IMR-90 (cell line): ENCODE measurements around the gene CEP83. TPM values are rescaled to one million over a fixed set of nuclear protein-coding genes. Genes with fewer than 3 reads are reported as not detected.

Experiments used
- ATAC-seq: fragments of 200-7000 bp; cut with Tn5 transposase; 2 replicates; pipeline ENCODE4 v1.9.1; 2020; ENCODE audit warnings: low read depth, mild to moderate bottlenecking, moderate library complexity
- BruUV-seq: library from RNA; stranded (reverse); fragments of 400-500 nt; replicated peaks from 2 replicates; lab custom pipeline; 2021; lab: Mats Ljungman, UMichigan
- CTCF ChIA-PET: fragments of 300-600 bp; formaldehyde crosslinking; extraction: SDS; loops from one replicate; lab custom pipeline; 2021; ENCODE audit warnings: antibody characterized with exemption; lab: Yijun Ruan, JAX
- POLR2A ChIA-PET: fragments of 300-600 bp; sonication (Branson Sonifier 250); formaldehyde crosslinking; loops from one replicate; lab custom pipeline; 2022; ENCODE audit warnings: antibody characterized with exemption; ENCODE audit not compliant: unreplicated experiment; lab: Charles Lee
- DNase-seq: peaks from one replicate; pipeline ENCODE4 v3.0.0; 2013
- H2AFZ ChIP-seq: replicated peaks from 2 replicates; pipeline ENCODE3; 2013; ENCODE audit warnings: low read length, mild to moderate bottlenecking; ENCODE audit not compliant: poor library complexity
- H2AK5ac ChIP-seq: 2 replicates; pipeline ENCODE4 v1.6.1; 2013; ENCODE audit warnings: low read depth, low read length, inconsistent platforms
- H2AK9ac ChIP-seq: replicated peaks from 2 replicates; pipeline ENCODE3; 2013; ENCODE audit warnings: mild to moderate bottlenecking, low read depth, low read length, moderate library complexity; ENCODE audit not compliant: poor library complexity
- H2BK120ac ChIP-seq: 2 replicates; pipeline ENCODE4 v1.6.1; 2013; ENCODE audit warnings: low read depth, low read length, inconsistent platforms
- H2BK15ac ChIP-seq: 3 replicates; pipeline ENCODE4 v1.6.1; 2013; ENCODE audit warnings: low read depth, low read length, inconsistent platforms
- H2BK20ac ChIP-seq: 2 replicates; pipeline ENCODE4 v1.6.1; 2013; ENCODE audit warnings: low read depth, mild to moderate bottlenecking, inconsistent platforms, low read length, moderate library complexity
- H2BK5ac ChIP-seq: 2 replicates; pipeline ENCODE4 v1.6.1; 2013; ENCODE audit warnings: mild to moderate bottlenecking, low read depth, low read length, inconsistent platforms; ENCODE audit not compliant: poor library complexity, severe bottlenecking
- H3K14ac ChIP-seq: replicated peaks from 2 replicates; pipeline ENCODE4 v1.6.1; 2013; ENCODE audit warnings: low read depth, low read length, inconsistent platforms
- H3K18ac ChIP-seq: 2 replicates; pipeline ENCODE4 v1.6.1; 2013; ENCODE audit warnings: low read depth, low read length, control low read depth
- H3K23ac ChIP-seq: 2 replicates; pipeline ENCODE4 v1.6.1; 2013; ENCODE audit warnings: low read depth, low read length, inconsistent platforms
- H3K27ac ChIP-seq: 2 replicates; pipeline ENCODE4 v1.5.1; 2013; ENCODE audit warnings: mild to moderate bottlenecking, control low read depth, low read length; ENCODE audit not compliant: insufficient read depth
- H3K27me3 ChIP-seq: 2 replicates; pipeline ENCODE4 v1.6.1; 2013; ENCODE audit warnings: low read length; ENCODE audit not compliant: control insufficient read depth, insufficient read depth
- H3K36me3 ChIP-seq: 2 replicates; pipeline ENCODE4 v1.6.1; 2013; ENCODE audit warnings: low read length, mixed read lengths; ENCODE audit not compliant: control insufficient read depth, insufficient read depth
- H3K4ac ChIP-seq: 2 replicates; pipeline ENCODE4 v1.6.1; 2013; ENCODE audit warnings: low read depth, low read length, inconsistent platforms
- H3K4me1 ChIP-seq: 2 replicates; pipeline ENCODE4 v1.6.1; 2013; ENCODE audit warnings: low read length, mixed read lengths; ENCODE audit not compliant: control insufficient read depth, insufficient read depth
- H3K4me2 ChIP-seq: 2 replicates; pipeline ENCODE4 v1.6.1; 2013; ENCODE audit warnings: low read depth, mild to moderate bottlenecking, control low read depth, low read length, moderate library complexity
- H3K4me3 ChIP-seq: 2 replicates; pipeline ENCODE4 v1.5.1; 2013; ENCODE audit warnings: low read depth, mild to moderate bottlenecking, control low read depth, low read length, moderate library complexity; ENCODE audit not compliant: insufficient read depth
- H3K56ac ChIP-seq: 2 replicates; pipeline ENCODE4 v1.6.1; 2013; ENCODE audit warnings: low read length, inconsistent platforms; ENCODE audit not compliant: insufficient read depth; ENCODE audit errors: extremely low read depth
- H3K79me1 ChIP-seq, 2 experiments: 2 replicates each; pipeline ENCODE4 v1.6.1; 2013; ENCODE audit warnings: low read length in 2 of 2, inconsistent platforms in 1 of 2, low read depth in 1 of 2
- H3K9ac ChIP-seq: 2 replicates; pipeline ENCODE4 v1.6.1; 2013; ENCODE audit warnings: low read depth, low read length, control low read depth
- H3K9me1 ChIP-seq: 2 replicates; pipeline ENCODE4 v1.6.1; 2013; ENCODE audit warnings: low read length, inconsistent platforms; ENCODE audit not compliant: insufficient read depth
- H3K9me3 ChIP-seq: 2 replicates; pipeline ENCODE4 v1.6.1; 2013; ENCODE audit warnings: low read length; ENCODE audit not compliant: control insufficient read depth, insufficient read depth
- H4K20me1 ChIP-seq: 2 replicates; pipeline ENCODE4 v1.6.1; 2013; ENCODE audit warnings: low read length, inconsistent platforms; ENCODE audit not compliant: insufficient read depth
- H4K5ac ChIP-seq: 2 replicates; pipeline ENCODE4 v1.6.1; 2013; ENCODE audit warnings: mild to moderate bottlenecking, low read depth, low read length, control low read depth
- H4K8ac ChIP-seq, 2 experiments: 2 replicates each; pipeline ENCODE4 v1.6.1; 2013; ENCODE audit warnings: low read depth in 2 of 2, low read length in 2 of 2, control low read depth in 1 of 2, inconsistent platforms in 1 of 2
- H4K91ac ChIP-seq: 2 replicates; pipeline ENCODE4 v1.6.1; 2013; ENCODE audit warnings: low read depth, low read length, inconsistent platforms; ENCODE audit not compliant: insufficient read depth
- BHLHE40 ChIP-seq: fragments of 150-350 bp; IDR thresholded peaks from 2 replicates; pipeline ENCODE4 v1.6.1; 2016; ENCODE audit warnings: mild to moderate bottlenecking, low read depth, low read length
- CTCF ChIP-seq: conservative IDR thresholded peaks from 2 replicates; pipeline ENCODE4 v1.5.1; 2012; ENCODE audit warnings: mild to moderate bottlenecking, low read depth, low read length, improper control_type of control experiment
- ELK1 ChIP-seq: fragments of 150-350 bp; IDR thresholded peaks from 2 replicates; pipeline ENCODE4 v1.6.1; 2016; ENCODE audit warnings: low read depth, mild to moderate bottlenecking, low read length, moderate library complexity, borderline replicate concordance
- FOS ChIP-seq: fragments of 150-350 bp; IDR thresholded peaks from 2 replicates; pipeline ENCODE4 v1.6.1; 2016; ENCODE audit warnings: low read depth, low read length
- MXI1 ChIP-seq: IDR thresholded peaks from 2 replicates; pipeline ENCODE4 v1.6.1; 2012; ENCODE audit warnings: low read depth, mild to moderate bottlenecking, low read length, moderate library complexity, borderline replicate concordance
- RAD21 ChIP-seq: IDR thresholded peaks from 2 replicates; pipeline ENCODE4 v1.6.1; 2012; ENCODE audit warnings: low read length, improper control_type of control experiment
- RCOR1 ChIP-seq: IDR thresholded peaks from 2 replicates; pipeline ENCODE4 v1.6.1; 2012; ENCODE audit warnings: mild to moderate bottlenecking, low read length, improper control_type of control experiment; ENCODE audit not compliant: insufficient replicate concordance
- RFX5 ChIP-seq: IDR thresholded peaks from 2 replicates; pipeline ENCODE4 v1.8.0; 2012; ENCODE audit warnings: low read depth, mild to moderate bottlenecking, low read length, moderate library complexity
- WGBS, 2 experiments: methylation state at CpG; one replicate each; pipeline versions ENCODE4 v1.1.5 to v1.1.7; 2013; ENCODE audit warnings: missing lambda C conversion rate in 2 of 2; ENCODE audit not compliant: insufficient read length in 1 of 2; ENCODE audit errors: extremely low coverage in 2 of 2; 5-methylcytosine and 5-hydroxymethylcytosine counted together
- dilution Hi-C: fragments of 300-500 bp; cut with HindIII; formaldehyde crosslinking; loops from one replicate; pipeline ENCODE4 v1.14.3; 2018; ENCODE audit warnings: low sequenced_read_pairs; ENCODE audit not compliant: unreplicated experiment
- in situ Hi-C: fragments of 300-500 bp; cut with MboI; formaldehyde crosslinking; loops from 3 replicates; pipeline ENCODE4 v1.14.3; 2019; ENCODE audit warnings: low sequenced_read_pairs, inconsistent platforms, mixed read lengths
- intact Hi-C: fragments of 100-400 bp; cut with micrococcal nuclease; formaldehyde crosslinking; loops from 2 replicates; pipeline ENCODE4 v1.10.0; 2022
- polyA plus RNA-seq, 3 experiments: library from polyadenylated mRNA; depleted of rRNA; stranded (reverse); fragments of >200 nt; gene quantifications; 2 replicates each; pipeline ENCODE4 v1.2.3, GENCODE V29; 2012; ENCODE audit warnings: low replicate concordance in 1 of 3
- total RNA-seq: library from RNA; depleted of rRNA; stranded (reverse); fragments of >200 nt; gene quantifications from 2 replicates; pipeline ENCODE4 v1.2.3, GENCODE V29; 2012

CEP83 gene
- total and polyA plus RNA-seq, 2 of the 4 experiments (the other 2 are of a cell fraction): 3.9 to 8.9 TPM

GRCh38 chr12:94287245-94287628 lies 172.4 kb downstream of the CEP83 start:
- no peak overlapping the region for H3K9ac ChIP-seq
- no peaks in the 10 kb centered on the region for H3K79me1 ChIP-seq
- no peak overlapping the region for H3K18ac ChIP-seq
- TF ChIP-seq FOS: no peak
- no peak for TF ChIP-seq RCOR1
- no peak for TF ChIP-seq ELK1
- no peak for TF ChIP-seq MXI1
- TF ChIP-seq CTCF: no peak
- TF ChIP-seq RFX5: no peak
- no peak for TF ChIP-seq RAD21
- TF ChIP-seq BHLHE40: no peak
- no peak overlapping the region for H3K27ac ChIP-seq
- no peak overlapping the region for H2BK5ac ChIP-seq
- no peak overlapping the region for H2BK120ac ChIP-seq
- no peaks in the 10 kb centered on the region for H3K36me3 ChIP-seq
- H3K9me1 ChIP-seq: peaks cover 9% of the 10 kb centered on the region
- ATAC-seq (no peak), DNase-seq (no peak)
- no CpG with 5 or more reads among the region's 10 CpGs for WGBS, 2 experiments
- no peak overlapping the region for H2BK20ac ChIP-seq
- H2AK9ac ChIP-seq: no peak overlapping the region
- H3K27me3 ChIP-seq: peaks cover under 1% of the 10 kb centered on the region; the same call in 1 of the 2 replicates
- no peak overlapping the region for H4K5ac ChIP-seq
- in situ Hi-C loops: no loop called here
- dilution Hi-C loops: no loop called here
- H4K91ac ChIP-seq: no peak overlapping the region
- no peak overlapping the region for H3K23ac ChIP-seq
- no peak overlapping the region for H2BK15ac ChIP-seq
- H3K56ac ChIP-seq: no peak overlapping the region
- H3K9me3 ChIP-seq: no peaks in the 10 kb centered on the region
- H3K4me1 ChIP-seq: peaks cover 13% of the 10 kb centered on the region
- no peaks in the 10 kb centered on the region for H4K20me1 ChIP-seq
- CTCF ChIA-PET: no interaction called here
- H2AFZ ChIP-seq: no peak overlapping the region
- no peak overlapping the region for H3K4me3 ChIP-seq
- H3K14ac ChIP-seq: no peak overlapping the region
- no peak overlapping the region for H4K8ac ChIP-seq
- no peak overlapping the region for H3K4me2 ChIP-seq
- no peak overlapping the region for H3K4ac ChIP-seq
- POLR2A ChIA-PET: no interaction called here
- BruUV-seq: no TSS peak
- intact Hi-C loops: no loop called here
- H2AK5ac ChIP-seq: no peak overlapping the region
